NCI-H2227 treated with DMSO at 0.1 percent for 48 hours (cell line): ENCODE data around the gene TNFRSF14.
A peak's percentile ranks its signal among the peaks of the same experiment; 100 is the strongest.
"Not testable (repeated sequence)": the region's sequence is repeated elsewhere in the genome, so short reads cannot be mapped to it uniquely, and the experiment has no call there.

Source experiments
- DNase-seq: peaks from one replicate; lab custom pipeline; 2025; lab: John Stamatoyannopoulos, UW

TNFRSF14 gene

GRCh38 chr1:2569060-2569459 is 12.9 kb downstream of the TNFRSF14 start:
- DNase-seq = no peak

DNA sequence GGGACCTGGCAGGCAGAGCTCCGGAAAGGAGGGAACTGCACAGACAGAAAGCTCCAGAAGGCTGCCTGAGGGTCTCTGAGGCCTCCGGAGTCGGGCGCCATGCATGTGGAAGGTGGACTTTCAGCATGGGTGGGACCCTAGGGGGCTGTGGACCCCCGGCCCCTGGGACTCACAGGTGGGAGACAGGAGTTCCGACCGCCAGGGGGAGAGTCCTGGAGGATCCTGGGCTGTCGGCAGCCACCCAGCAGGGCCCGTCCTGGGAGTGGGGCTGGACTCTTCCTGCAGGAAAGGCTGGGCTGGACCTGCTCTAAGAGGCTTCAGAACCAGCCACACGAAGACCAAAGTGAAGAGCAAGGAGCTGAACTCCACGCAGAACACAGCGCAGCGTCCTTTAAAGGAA is 13.5 kb downstream of the TNFRSF14 start:
- not testable (repeated sequence) for DNase-seq

DNA sequence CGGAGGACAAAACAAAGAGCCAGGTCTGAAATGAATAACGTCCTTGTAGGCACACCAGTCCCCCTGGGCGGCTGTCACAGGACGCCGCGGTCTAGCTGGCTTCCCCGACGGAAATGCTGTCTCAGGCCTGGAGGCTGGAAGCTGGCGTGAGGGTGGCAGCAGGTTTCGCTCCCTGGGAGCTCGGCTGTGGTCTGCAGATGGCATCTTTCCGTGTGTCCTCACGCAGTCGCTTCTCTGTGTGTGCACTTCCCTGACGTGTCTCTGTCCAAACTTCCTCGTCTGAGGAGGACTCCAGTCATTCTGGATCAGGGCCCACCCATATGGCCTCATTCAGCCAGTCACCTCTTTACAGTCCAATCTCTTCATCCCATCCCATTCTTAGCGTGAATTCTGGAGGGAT is 14.2 kb downstream of the TNFRSF14 start:
- DNase-seq = no peak

DNA sequence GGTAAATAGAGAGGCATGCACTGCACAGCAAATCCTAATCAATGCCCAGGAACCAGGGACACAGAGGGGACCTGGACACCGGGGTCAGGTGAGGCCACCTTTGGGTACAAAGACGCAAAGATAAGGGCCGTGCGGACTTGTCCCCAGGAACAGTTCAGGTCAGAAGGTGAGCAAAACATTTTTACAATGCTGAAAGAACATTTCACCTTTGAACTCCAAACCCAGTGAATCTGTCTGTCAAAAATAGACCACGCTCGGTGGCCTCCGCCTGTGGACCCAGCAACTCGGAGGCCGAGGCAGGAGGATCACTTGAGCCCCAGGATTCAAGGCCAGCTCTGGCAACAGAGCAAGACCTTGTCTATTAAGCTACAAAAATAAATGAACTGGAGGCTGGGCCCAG is 15.2 kb downstream of the TNFRSF14 start:
- no peak for DNase-seq

GRCh38 chr1:2573250-2573920 is 17.2 kb downstream of the TNFRSF14 start:
- no peak for DNase-seq

GRCh38 chr1:2574350-2574749 is 18.2 kb downstream of the TNFRSF14 start:
- DNase-seq = no peak

- no peak for DNase-seq
Measured at GRCh38 chr1:2575801-2576663, 19.9 kb downstream of the TNFRSF14 start.

DNA sequence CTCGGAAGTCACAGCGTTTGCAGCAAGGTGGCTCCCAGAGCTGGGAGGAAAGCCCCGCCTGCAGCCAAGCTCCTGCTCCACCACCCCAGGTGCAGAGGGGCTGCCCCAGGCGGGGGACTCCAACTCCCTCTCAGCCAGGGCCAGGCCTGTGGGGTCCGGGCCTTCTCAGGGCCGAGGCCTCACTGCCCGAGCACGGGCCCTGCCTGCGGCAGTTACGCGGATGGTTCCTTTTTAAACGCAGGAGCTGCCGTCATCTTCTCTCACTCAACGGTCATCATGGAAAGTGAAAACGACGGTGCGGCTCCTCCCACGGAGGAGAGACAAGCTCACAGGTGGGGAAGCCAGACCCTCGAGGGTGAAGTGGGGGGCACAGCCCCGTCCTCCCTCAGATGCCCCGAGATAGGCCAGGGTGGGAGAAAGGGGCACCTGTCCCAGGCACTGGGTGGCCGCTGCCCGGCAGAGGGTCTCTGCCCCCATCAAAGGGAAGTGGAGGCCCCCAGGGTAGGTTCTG is 21.4 kb downstream of the TNFRSF14 start:
- not testable (repeated sequence) for DNase-seq

DNA sequence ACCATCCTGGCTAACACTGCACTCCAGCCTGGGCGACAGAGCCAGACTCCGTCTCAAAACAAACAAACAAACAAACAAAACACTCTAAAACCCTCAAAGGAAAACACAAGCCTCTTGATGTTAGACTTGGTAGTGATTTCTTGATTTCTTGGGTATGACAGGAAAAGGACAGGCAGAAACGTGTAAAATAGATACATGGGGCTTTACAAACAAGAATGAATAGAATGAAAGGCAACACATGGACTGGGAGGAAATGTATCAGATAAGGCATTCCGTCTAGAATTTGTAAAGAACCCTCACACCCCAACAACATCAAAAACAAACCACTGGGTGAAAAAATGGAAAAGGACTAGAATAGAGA is 22.6 kb downstream of the TNFRSF14 start:
- DNase-seq = no peak

DNA sequence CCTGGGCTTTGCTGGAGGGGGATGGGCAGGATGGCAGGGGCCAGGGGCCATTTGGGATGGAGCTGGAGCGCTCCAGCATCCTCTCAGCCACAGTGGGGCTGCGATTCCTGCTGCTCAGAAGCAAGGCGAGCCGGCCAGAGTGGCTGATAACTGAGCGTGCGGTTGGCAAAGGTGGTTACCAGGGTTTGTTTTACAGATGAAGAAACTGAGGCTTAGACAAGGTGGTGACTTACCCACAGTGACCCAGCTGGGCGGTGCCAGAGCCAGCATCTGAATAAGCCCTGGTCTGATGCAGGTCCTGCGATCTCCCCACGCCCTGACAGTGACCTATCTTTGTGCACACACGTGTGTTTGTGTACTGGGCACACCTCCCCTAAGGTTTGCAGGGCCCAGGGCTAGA is 24.5 kb downstream of the TNFRSF14 start:
- no peak for DNase-seq

DNA sequence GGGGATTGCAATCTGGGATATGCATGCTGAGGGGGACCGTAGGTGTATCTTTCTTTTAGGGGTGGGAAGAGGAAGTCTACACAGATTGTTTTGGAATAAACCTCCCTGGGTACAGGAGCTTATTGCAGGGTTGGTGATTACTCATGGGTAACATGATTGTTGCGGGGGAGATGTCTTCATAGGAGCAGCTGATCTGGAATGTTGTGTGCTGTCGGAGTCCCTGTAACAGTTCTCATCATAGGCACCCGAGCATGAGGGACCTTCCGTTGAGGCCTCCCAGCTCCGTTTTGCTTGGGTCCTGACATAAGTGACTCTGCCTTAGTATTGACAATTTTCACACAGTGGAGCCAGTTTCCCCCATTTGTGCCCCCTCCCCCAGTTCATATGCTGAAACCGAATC is 26.2 kb downstream of the TNFRSF14 start:
- DNase-seq = no peak

GRCh38 chr1:2583331-2583791 is 27.2 kb downstream of the TNFRSF14 start:
- no peak for DNase-seq

DNA sequence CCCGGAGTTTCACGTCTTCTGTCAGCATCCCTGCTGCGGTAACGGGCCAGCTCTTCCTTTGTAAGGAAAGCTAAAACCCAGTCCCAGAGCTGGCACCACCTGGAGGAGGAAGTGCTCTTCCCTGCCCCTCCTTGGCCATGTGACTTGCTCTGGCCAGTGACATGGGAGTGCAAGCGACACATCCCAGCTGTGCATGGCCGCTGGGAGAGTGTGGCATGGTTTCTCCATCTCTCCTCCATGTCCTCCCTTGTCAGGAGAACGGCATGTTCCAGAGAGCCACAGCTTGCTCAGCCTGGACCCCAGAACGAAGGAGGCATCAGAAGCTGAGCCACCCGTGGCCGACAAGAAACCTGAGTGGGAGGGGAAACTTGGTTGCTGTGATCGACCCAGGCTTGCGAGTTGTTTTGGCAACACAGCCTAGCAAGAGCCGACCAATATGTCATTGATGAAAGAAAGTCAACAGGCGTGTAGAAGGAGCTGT is 27.7 kb downstream of the TNFRSF14 start:
- DNase-seq = no peak

GRCh38 chr1:2584686-2585317 is 28.6 kb downstream of the TNFRSF14 start:
- no peak for DNase-seq

DNA sequence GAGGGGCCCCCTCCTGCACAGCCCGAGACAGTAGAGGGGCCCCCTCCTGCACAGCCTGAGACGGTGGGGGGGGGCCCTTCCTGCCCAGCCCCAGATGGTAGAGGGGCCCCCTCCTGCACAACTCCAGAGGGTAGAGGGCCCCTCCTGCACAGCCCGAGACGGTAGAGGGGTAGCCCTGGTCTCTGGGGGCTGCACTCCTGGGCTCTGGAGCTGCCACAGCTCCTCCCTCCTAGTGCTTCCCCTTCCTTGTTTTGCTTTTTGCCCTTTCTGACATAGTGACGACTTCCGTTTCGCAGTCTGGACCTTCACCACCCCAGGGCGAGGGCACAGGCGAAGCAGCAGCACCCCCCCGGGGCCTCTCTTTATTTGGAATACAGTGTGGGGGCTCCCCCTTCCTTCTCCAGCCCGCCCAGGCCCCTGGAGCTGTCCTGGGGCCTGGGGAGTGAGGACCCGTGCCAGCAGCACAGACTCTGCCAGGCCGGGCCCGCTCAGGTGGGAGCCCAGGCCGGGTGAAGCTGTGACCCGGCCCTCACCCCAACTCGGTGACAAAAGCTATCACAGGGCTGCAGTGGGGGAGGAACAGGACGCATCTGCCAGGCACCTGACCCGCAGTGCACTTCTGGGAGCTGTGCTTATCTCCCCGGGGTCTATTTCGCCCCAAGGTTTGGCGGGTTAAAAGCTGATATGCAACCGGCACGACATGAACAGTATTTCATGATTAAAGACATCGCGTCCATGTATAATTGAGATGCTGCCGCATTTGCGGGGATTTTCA is 29.3 kb downstream of the TNFRSF14 start:
- peak; percentile 5 for DNase-seq

GRCh38 chr1:2586154-2587070 is 30.2 kb downstream of the TNFRSF14 start, which contains the start of gene PRXL2B:
Gene PRXL2B, plus strand, starts transcription at chr1:2586777. Its CDS starts 109 bp downstream, at chr1:2586886.
- DNase-seq = peak; percentile 99

DNA sequence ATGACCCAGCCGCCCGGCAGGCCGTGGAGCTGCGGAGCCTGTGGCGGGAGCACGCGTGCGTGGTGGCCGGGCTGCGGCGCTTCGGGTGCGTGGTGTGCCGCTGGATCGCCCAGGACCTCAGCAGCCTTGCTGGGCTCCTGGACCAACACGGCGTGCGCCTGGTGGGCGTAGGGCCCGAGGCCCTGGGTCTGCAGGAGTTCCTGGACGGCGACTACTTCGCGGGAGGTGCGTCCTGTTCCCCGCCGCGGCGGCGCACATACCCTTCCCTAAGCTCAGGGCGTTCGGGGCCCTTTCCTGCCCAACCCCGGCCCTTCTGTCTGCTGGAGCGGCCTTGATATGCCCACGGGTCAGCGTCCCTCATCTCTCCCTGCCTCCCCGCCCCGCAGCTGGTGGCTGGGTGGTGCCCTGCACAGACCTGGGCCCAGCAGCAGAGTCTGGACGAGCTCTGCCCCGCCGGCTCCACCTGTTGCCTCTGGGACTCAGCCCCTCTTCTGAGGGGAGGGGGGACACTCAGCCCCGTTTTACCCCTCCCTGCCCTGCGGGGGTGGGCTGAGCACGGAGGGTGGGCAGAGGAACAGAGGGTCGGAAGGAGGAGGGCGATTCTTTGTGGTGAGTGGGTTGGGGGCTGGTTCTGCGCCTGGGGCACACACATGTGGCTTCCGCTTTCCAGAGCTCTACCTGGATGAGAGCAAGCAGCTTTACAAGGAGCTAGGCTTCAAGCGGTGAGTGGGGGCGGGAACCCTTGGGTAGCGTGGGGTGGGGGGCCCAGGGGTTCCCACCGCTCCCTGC is 31.1 kb downstream of the TNFRSF14 start:
- no peak for DNase-seq

DNA sequence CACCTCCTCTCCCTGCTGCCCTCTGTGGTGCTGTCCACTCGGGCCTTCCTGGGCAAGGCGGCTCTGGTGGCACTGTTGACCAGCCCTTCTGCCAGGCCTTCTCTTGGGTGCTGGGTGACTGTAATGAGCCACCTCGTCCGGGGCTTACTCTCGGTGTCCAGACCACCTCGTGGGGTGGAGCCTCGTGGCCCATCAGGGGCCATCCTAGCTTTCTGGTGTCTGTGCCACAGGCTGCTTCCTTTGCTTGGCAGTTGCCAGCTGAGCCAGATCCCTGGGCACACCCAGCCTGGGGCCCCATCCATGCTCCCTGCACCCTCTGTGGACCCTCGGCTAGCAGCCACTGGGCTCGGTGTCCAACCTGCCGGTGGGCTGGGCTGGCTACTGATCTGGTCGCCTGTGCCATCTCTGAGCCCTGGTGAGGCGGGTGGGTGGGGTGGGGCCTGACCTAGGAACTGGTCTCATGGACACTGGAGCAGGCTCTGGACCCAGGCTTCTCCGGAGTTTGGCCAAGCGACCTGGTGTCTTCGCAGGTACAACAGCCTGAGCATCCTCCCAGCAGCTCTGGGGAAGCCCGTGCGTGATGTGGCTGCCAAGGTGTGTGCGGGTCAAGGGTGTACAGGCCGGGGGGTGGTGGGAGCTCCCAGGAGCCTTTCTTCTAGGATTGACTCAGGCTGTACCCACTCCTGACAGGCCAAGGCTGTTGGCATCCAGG is 31.8 kb downstream of the TNFRSF14 start:
- DNase-seq = no peak
